Natural killer cell (primary cell): Measurements from ENCODE around the gene PRMT7. TPM values are rescaled to one million over a fixed set of nuclear protein-coding genes. Genes with fewer than 3 reads are reported as not detected.

ENCODE experiments used
- ATAC-seq, 3 donors: fragments of 150-1000 bp in 2 of 3; fragments of 200-7000 bp in 1 of 3; cut with Tn5 transposase; 1 replicate in 1 of 3; 2 replicates in 2 of 3; pipeline ENCODE4 v1.10.0; 2021; ENCODE audit warnings: mild to moderate bottlenecking in 2 of 3, moderate library complexity in 2 of 3
- DNase-seq, 2 donors: peaks; one replicate each; pipeline versions ENCODE4 v3.0.0 to v3.0.0-alpha.2; 2013 to 2021; ENCODE audit warnings: mixed read lengths in 1 of 2
- H3K27ac ChIP-seq: one replicate; pipeline ENCODE4 v1.5.1; 2013; ENCODE audit warnings: mild to moderate bottlenecking, low read length
- H3K27me3 ChIP-seq: one replicate; pipeline ENCODE4 v1.6.1; 2013; ENCODE audit warnings: low read length; ENCODE audit not compliant: control insufficient read depth, insufficient read depth
- H3K36me3 ChIP-seq: one replicate; pipeline ENCODE4 v1.6.1; 2013; ENCODE audit warnings: low read length; ENCODE audit not compliant: control insufficient read depth, insufficient read depth
- H3K4me1 ChIP-seq: one replicate; pipeline ENCODE4 v1.6.1; 2013; ENCODE audit warnings: low read length; ENCODE audit not compliant: control insufficient read depth, insufficient read depth
- H3K4me3 ChIP-seq: one replicate; pipeline ENCODE4 v1.5.1; 2013; ENCODE audit warnings: low read length
- H3K9me3 ChIP-seq: one replicate; pipeline ENCODE4 v1.6.1; 2013; ENCODE audit warnings: low read length; ENCODE audit not compliant: control insufficient read depth, insufficient read depth
- H3K27ac Mint-ChIP-seq, 2 donors: one replicate each; pipeline ENCODE4 v1.8.0; 2022; ENCODE audit warnings: mild to moderate bottlenecking in 2 of 2, mixed read lengths in 2 of 2, moderate library complexity in 1 of 2
- H3K27me3 Mint-ChIP-seq, 2 donors: one replicate each; pipeline ENCODE4 v1.8.0; 2022; ENCODE audit warnings: low read depth in 2 of 2, mixed read lengths in 2 of 2
- H3K36me3 Mint-ChIP-seq: one replicate; pipeline ENCODE4 v1.8.0; 2022; ENCODE audit warnings: mixed read lengths
- H3K4me1 Mint-ChIP-seq, 2 donors: one replicate each; pipeline ENCODE4 v1.8.0; 2022; ENCODE audit warnings: mixed read lengths in 2 of 2
- H3K4me3 Mint-ChIP-seq: one replicate; pipeline ENCODE4 v1.8.0; 2022; ENCODE audit warnings: mild to moderate bottlenecking, moderate library complexity, mixed read lengths
- H3K9me3 Mint-ChIP-seq, 2 donors: one replicate each; pipeline ENCODE4 v1.8.0; 2022; ENCODE audit warnings: mixed read lengths in 2 of 2
- WGBS: methylation state at CpG from one replicate; pipeline ENCODE4 v1.1.7; 2013; ENCODE audit warnings: missing lambda C conversion rate; ENCODE audit not compliant: insufficient coverage; 5-methylcytosine and 5-hydroxymethylcytosine counted together
- intact Hi-C: fragments of 100-400 bp; cut with micrococcal nuclease; formaldehyde crosslinking; loops from one replicate; pipeline ENCODE4 v1.14.2; 2022
- total RNA-seq, 4 donors: library from RNA; stranded (reverse); fragments of 120-200 nt in 1 of 4; gene quantifications; one replicate each; pipeline versions ENCODE4 v1.2.3 to v1.2.4, GENCODE V29; 2013 to 2022
- TF ChIP-seq, protein P1 (sequence below): fragments of 200-600 bp; IDR thresholded peaks from one replicate; pipeline ENCODE4 v1.8.0; 2022; ENCODE audit warnings: antibody characterized with exemption

The PRMT7 gene
- total RNA-seq, 3 donors from 2014 or later (not counting 1 experiment from before 2014, with no cell fraction given): 60.7 to 84.7 (median 68.2) TPM

DNA sequence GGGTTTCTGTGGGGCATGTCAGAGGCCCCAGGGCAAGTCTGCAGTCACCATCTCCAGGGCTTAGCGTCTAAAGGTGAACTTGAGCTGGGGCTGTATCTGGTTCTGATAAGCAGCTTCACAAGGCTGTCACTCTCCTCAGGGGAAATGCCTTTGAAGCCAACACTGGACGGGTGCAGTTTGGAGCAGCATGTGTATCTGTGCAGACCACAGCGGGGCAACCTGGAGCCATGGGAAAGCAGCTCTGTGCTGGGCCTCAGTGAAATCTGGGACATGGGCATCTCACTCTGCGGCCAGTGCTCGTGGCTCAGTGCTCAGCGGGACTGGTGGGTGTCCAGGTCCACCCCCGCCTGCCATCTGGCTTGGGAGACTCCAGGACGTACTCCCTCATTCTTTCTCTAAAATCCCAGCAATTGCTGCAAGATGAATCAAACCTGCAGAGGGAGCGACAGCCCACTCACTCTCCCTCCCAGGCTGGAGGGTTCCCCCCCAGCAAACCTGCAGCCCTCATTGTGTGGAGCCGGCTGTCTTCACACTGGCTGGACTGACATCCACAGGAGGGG lies 63.5 kb downstream of the PRMT7 start:
- TF ChIP-seq, protein P1, sequence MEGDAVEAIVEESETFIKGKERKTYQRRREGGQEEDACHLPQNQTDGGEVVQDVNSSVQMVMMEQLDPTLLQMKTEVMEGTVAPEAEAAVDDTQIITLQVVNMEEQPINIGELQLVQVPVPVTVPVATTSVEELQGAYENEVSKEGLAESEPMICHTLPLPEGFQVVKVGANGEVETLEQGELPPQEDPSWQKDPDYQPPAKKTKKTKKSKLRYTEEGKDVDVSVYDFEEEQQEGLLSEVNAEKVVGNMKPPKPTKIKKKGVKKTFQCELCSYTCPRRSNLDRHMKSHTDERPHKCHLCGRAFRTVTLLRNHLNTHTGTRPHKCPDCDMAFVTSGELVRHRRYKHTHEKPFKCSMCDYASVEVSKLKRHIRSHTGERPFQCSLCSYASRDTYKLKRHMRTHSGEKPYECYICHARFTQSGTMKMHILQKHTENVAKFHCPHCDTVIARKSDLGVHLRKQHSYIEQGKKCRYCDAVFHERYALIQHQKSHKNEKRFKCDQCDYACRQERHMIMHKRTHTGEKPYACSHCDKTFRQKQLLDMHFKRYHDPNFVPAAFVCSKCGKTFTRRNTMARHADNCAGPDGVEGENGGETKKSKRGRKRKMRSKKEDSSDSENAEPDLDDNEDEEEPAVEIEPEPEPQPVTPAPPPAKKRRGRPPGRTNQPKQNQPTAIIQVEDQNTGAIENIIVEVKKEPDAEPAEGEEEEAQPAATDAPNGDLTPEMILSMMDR: no peak
- WGBS: 87% methylated on average over 10 of the region's 10 CpGs
- H3K27me3 Mint-ChIP-seq: no peaks in the 10 kb centered on the region
- Histone ChIP-seq H3K27ac (no peak overlapping the region), H3K27me3 (no peaks in the 10 kb centered on the region), H3K4me1 (peaks cover 32% of the 10 kb centered on the region), H3K36me3 (no peaks in the 10 kb centered on the region), H3K4me3 (no peak overlapping the region), H3K9me3 (no peaks in the 10 kb centered on the region)
- H3K36me3 Mint-ChIP-seq: no peaks in the 10 kb centered on the region
- H3K4me3 Mint-ChIP-seq: no peak overlapping the region
- intact Hi-C loops: no loop called here
- peaks cover 23 to 38% of the 10 kb centered on the region in 2 donors for H3K4me1 Mint-ChIP-seq
- DNase-seq (no peak), ATAC-seq (no peak)
- H3K9me3 Mint-ChIP-seq: no peaks in the 10 kb centered on the region
- H3K27ac Mint-ChIP-seq: no peak overlapping the region

DNA sequence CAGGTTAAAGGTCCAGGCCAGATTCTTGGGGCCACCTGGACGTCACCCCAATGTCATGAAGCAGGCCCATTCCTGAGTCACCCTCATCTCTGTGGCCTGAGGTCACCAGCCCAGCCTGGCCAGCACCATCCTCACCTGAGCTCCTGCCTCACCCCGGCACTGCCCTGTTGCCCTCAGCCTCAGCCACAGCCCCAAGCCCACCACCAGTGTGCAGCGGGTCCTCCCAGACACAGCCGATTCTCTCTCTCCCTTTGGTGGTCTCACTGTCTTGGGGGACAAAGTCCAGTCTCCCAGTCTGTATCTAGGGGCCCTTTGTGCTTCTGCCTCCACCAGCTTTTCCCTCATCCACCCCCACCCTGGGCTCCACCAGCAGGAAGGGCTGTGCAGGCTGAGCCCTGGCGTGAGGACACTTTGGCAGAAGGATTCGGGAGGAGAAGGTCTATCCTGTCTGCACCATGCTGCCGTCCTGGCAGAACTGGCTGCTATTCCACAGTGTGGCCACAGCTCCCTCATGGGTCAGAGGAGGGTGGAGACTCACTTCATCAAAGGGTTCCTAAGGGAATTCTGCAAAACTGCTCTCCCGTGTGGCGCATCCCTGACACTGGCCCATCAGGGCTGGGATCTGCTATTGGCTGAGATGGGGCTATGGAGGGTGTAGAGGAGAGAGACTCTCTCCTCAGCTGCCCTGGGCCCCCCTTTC lies 64.3 kb downstream of the PRMT7 start:
- no peaks in the 10 kb centered on the region for H3K9me3 Mint-ChIP-seq
- H3K4me3 Mint-ChIP-seq: no peak overlapping the region
- Histone ChIP-seq H3K27ac (no peak overlapping the region), H3K4me3 (no peak overlapping the region), H3K9me3 (no peaks in the 10 kb centered on the region), H3K27me3 (no peaks in the 10 kb centered on the region), H3K36me3 (no peaks in the 10 kb centered on the region), H3K4me1 (peaks cover 24% of the 10 kb centered on the region)
- H3K27ac Mint-ChIP-seq: no peak overlapping the region
- intact Hi-C loops: no loop called here
- no peak for ATAC-seq
- H3K27me3 Mint-ChIP-seq: no peaks in the 10 kb centered on the region
- 85% methylated on average over 9 of the region's 9 CpGs for WGBS
- DNase-seq: no peak
- no peaks in the 10 kb centered on the region for H3K36me3 Mint-ChIP-seq
- TF ChIP-seq, protein P1: no peak
- peaks cover 19 to 30% of the 10 kb centered on the region in 2 donors for H3K4me1 Mint-ChIP-seq

DNA sequence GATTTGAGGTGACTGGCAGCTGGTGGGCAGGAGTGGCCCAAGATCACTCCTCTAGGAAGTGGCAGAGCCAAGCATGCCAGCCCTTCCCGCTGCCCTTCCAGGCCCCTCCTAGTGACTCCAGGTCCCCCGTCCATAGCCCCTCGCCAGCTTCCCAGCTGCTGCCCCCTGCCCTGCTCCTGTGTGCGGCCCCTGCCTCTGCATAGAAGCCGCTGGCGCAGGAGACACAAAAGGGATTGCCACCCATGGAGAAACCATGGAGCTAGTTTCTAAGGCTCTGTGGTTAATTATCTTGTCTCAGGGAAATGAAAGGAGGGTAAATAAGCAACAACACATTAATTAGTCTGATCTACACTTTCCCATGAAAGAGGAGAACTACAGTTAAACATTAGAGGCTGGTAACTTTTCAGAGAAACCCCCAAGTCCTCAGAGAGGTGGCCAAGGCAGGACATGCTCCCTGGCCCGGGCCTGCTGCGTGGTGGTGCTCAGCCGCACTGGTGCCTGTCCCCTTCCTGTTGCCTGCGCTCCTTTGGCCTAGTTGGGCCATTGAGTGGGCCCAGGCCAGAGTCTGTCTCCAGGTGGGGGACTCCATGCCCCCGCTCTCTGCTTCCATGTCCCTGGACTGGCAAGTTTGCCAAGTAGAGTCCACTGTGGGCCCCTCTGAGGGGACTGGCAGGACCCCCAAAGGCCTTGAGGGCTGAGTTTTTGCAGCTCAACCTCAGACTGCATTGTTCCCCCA lies 65.2 kb downstream of the PRMT7 start:
- Mint-ChIP-seq H3K36me3 (no peaks in the 10 kb centered on the region), H3K27ac (no peak overlapping the region)

More for the DNA sequence above, 65.2 kb downstream of the PRMT7 start:
- TF ChIP-seq, protein P1: no peak
- WGBS: 94% methylated on average over 11 of the region's 11 CpGs
- intact Hi-C loops: no loop called here
- peaks cover 10 to 21% of the 10 kb centered on the region in 2 donors for H3K4me1 Mint-ChIP-seq
- Histone ChIP-seq H3K9me3 (no peaks in the 10 kb centered on the region), H3K4me3 (no peak overlapping the region), H3K4me1 (peaks cover 15% of the 10 kb centered on the region), H3K36me3 (no peaks in the 10 kb centered on the region), H3K27ac (no peak overlapping the region), H3K27me3 (no peaks in the 10 kb centered on the region)
- DNase-seq (no peak), ATAC-seq (no peak)
- no peak overlapping the region for H3K4me3 Mint-ChIP-seq
- no peaks in the 10 kb centered on the region for H3K27me3 Mint-ChIP-seq
- H3K9me3 Mint-ChIP-seq: no peaks in the 10 kb centered on the region
